ENCODE data around the gene EPHB1. TPM values are rescaled to one million over a fixed set of nuclear protein-coding genes. Genes with fewer than 3 reads are reported as not detected.

The EPHB1 gene
- polyA plus RNA-seq, 1 of the 3 experiments (the other 2 are of a cell fraction) = 1.2 TPM

- no peaks in the 10 kb centered on the region for H3K27me3 ChIP-seq (ENCODE audit: insufficient read depth)
- no peaks in the 10 kb centered on the region for H3K36me3 ChIP-seq (replicated peaks in 1 of 2; ENCODE audit: control insufficient read depth in 1 of 2, insufficient read depth in 2 of 2, low read length in 1 of 2)
- CTCF ChIA-PET = no interaction called here
- H3K9ac ChIP-seq = no peak overlapping the region
- H2AFZ ChIP-seq (ENCODE audit: low read depth) = no peak overlapping the region
- no peaks in the 10 kb centered on the region for H3K79me2 ChIP-seq (ENCODE audit: insufficient read depth)
- no peaks in the 10 kb centered on the region for H3K9me2 ChIP-seq
- H3K9me3 ChIP-seq = no peaks in the 10 kb centered on the region
- H3K4me3 ChIP-seq (ENCODE audit: low read depth in 2 of 2, low read length in 1 of 2) = no peak overlapping the region
- WGBS (ENCODE audit: low lambda C conversion rate) = 37% methylated on average over 3 of the region's 3 CpGs
- no peak overlapping the region for H3K4me2 ChIP-seq
- H4K20me1 ChIP-seq (ENCODE audit: insufficient read depth) = no peaks in the 10 kb centered on the region
- TF ChIP-seq RCOR1 (IDR thresholded peaks at IDR 0.05; ENCODE audit: low read length) (no peak), PBX3 (IDR thresholded peaks at IDR 0.05) (no peak), SMC3 (IDR thresholded peaks at IDR 0.05; ENCODE audit: low read depth, low read length) (no peak), JUND (IDR thresholded peaks at IDR 0.05) (no peak), GABPA (IDR thresholded peaks at IDR 0.05; ENCODE audit: low read depth) (no peak), ELF1 (IDR thresholded peaks at IDR 0.05) (no peak), FOSL2 (IDR thresholded peaks at IDR 0.05; ENCODE audit: borderline replicate concordance, low read depth) (no peak), EP300 (IDR thresholded peaks at IDR 0.05; ENCODE audit: borderline replicate concordance in 1 of 2, low read depth in 1 of 2, low read length in 1 of 2) (no peak), USF1 (IDR thresholded peaks at IDR 0.05; ENCODE audit: borderline replicate concordance, low read depth) (no peak), IRF3 (IDR thresholded peaks at IDR 0.05; ENCODE audit: low read depth, low read length) (no peak), CHD2 (IDR thresholded peaks at IDR 0.05; ENCODE audit: low read length, partially characterized antibody) (no peak), MAX (IDR thresholded peaks at IDR 0.05; ENCODE audit: low read depth) (no peak), RAD21 (IDR thresholded peaks at IDR 0.05; ENCODE audit: low read length) (no peak), MXI1 (IDR thresholded peaks at IDR 0.05; ENCODE audit: low read depth, low read length) (no peak)
- POLR2A ChIA-PET = no interaction called here
- no peak overlapping the region for H3K27ac ChIP-seq (ENCODE audit: low read depth in 2 of 2, low read length in 1 of 2)
- H3F3A ChIP-seq (replicated peaks; ENCODE audit: insufficient read depth) = no peaks in the 10 kb centered on the region
- no peaks in the 10 kb centered on the region for H3K4me1 ChIP-seq (ENCODE audit: control insufficient read depth in 1 of 2, insufficient read depth in 2 of 2, low read depth in 1 of 2, low read length in 1 of 2)
- DNase-seq = no peak
Measured at GRCh38 chr3:135079095-135079494, 284.0 kb downstream of the EPHB1 start.

- 41% methylated on average over 2 of the region's 2 CpGs for WGBS (ENCODE audit: low lambda C conversion rate)
- Histone ChIP-seq H3K9me2 (no peaks in the 10 kb centered on the region), H3K27me3 (ENCODE audit: insufficient read depth) (no peaks in the 10 kb centered on the region), H3F3A (replicated peaks; ENCODE audit: insufficient read depth) (no peaks in the 10 kb centered on the region), H3K27ac (ENCODE audit: low read depth in 2 of 2, low read length in 1 of 2) (no peak overlapping the region), H3K9ac (no peak overlapping the region), H3K79me2 (ENCODE audit: insufficient read depth) (no peaks in the 10 kb centered on the region), H3K4me2 (no peak overlapping the region), H3K9me3 (no peaks in the 10 kb centered on the region), H4K20me1 (ENCODE audit: insufficient read depth) (no peaks in the 10 kb centered on the region), H3K36me3 (replicated peaks in 1 of 2; ENCODE audit: control insufficient read depth in 1 of 2, insufficient read depth in 2 of 2, low read length in 1 of 2) (no peaks in the 10 kb centered on the region), H3K4me1 (ENCODE audit: control insufficient read depth in 1 of 2, insufficient read depth in 2 of 2, low read depth in 1 of 2, low read length in 1 of 2) (no peaks in the 10 kb centered on the region), H3K4me3 (ENCODE audit: low read depth in 2 of 2, low read length in 1 of 2) (no peak overlapping the region), H2AFZ (ENCODE audit: low read depth) (no peak overlapping the region)
- no peak for DNase-seq
- POLR2A ChIA-PET = no interaction called here
- CTCF ChIA-PET = no interaction called here
- no peak for TF ChIP-seq FOSL2 (IDR thresholded peaks at IDR 0.05; ENCODE audit: borderline replicate concordance, low read depth)
- TF ChIP-seq RFX5 (IDR thresholded peaks at IDR 0.05; ENCODE audit: low read length) = no peak
- no peak for TF ChIP-seq SIN3A (IDR thresholded peaks at IDR 0.05; ENCODE audit: borderline replicate concordance, low read depth, low read length)
- no peak for TF ChIP-seq ZBTB33 (IDR thresholded peaks at IDR 0.05; ENCODE audit: borderline replicate concordance, low read depth)
- no peak for TF ChIP-seq FOXJ3 (CRISPR knock-in tag; IDR thresholded peaks at IDR 0.05)
- no peak for TF ChIP-seq CTCF (IDR thresholded peaks at IDR 0.05)
- no peak for TF ChIP-seq RAD21 (IDR thresholded peaks at IDR 0.05; ENCODE audit: low read length)
- TF ChIP-seq RXRA (IDR thresholded peaks at IDR 0.05; ENCODE audit: borderline replicate concordance, low read depth) = no peak
- no peak for TF ChIP-seq MAX (IDR thresholded peaks at IDR 0.05; ENCODE audit: low read depth)
- TF ChIP-seq NFIC (IDR thresholded peaks at IDR 0.05; ENCODE audit: borderline replicate concordance) = no peak
- TF ChIP-seq TEAD4 (IDR thresholded peaks at IDR 0.05; ENCODE audit: borderline replicate concordance, insufficient read depth) = no peak
- TF ChIP-seq SMC3 (IDR thresholded peaks at IDR 0.05; ENCODE audit: low read depth, low read length) = no peak
- no peak for TF ChIP-seq TCF12 (IDR thresholded peaks at IDR 0.05)
- no peak for TF ChIP-seq JUND (IDR thresholded peaks at IDR 0.05)
Measured at GRCh38 chr3:135081451-135081850, 286.4 kb downstream of the EPHB1 start.
